OCI-LY1 (cell line): ENCODE data around the gene UROC1.

Experiments
- H2AFZ ChIP-seq: fragments of 200-600 bp; sonication (generic), shearing (Covaris generic); 2 replicates; pipeline ENCODE4 v1.6.0; 2014; ENCODE audit warnings: antibody characterized with exemption, mild to moderate bottlenecking, low read length
- H3F3A ChIP-seq: fragments of 200-600 bp; sonication (generic), shearing (Covaris generic); 2 replicates; pipeline ENCODE4 v1.6.0; 2014; ENCODE audit warnings: mild to moderate bottlenecking, antibody characterized with exemption, low read length, moderate library complexity; ENCODE audit not compliant: insufficient read depth
- H3K27ac ChIP-seq: fragments of 200-600 bp; sonication (generic); 2 replicates; pipeline ENCODE4 v1.5.1; 2014; ENCODE audit warnings: low read length, mixed run types, mild to moderate bottlenecking, low read depth; ENCODE audit not compliant: poor library complexity, severe bottlenecking
- H3K27me3 ChIP-seq: fragments of 200-600 bp; sonication (generic); 2 replicates; pipeline ENCODE4 v1.6.0; 2014; ENCODE audit warnings: antibody characterized with exemption, mild to moderate bottlenecking, low read length, moderate library complexity; ENCODE audit not compliant: insufficient read depth
- H3K36me3 ChIP-seq: fragments of 200-600 bp; sonication (generic); 2 replicates; pipeline ENCODE4 v1.6.1; 2014; ENCODE audit warnings: mild to moderate bottlenecking, antibody characterized with exemption, low read length, moderate library complexity, mixed read lengths; ENCODE audit not compliant: insufficient read depth
- H3K4me1 ChIP-seq: fragments of 200-600 bp; sonication (generic); 2 replicates; pipeline ENCODE4 v1.5.1; 2014; ENCODE audit warnings: mild to moderate bottlenecking, low read length, moderate library complexity; ENCODE audit not compliant: insufficient read depth, severe bottlenecking
- H3K4me2 ChIP-seq: fragments of 200-600 bp; sonication (generic), shearing (Covaris generic); 2 replicates; pipeline ENCODE4 v1.6.1; 2014; ENCODE audit warnings: low read length
- H3K4me3 ChIP-seq: fragments of 200-600 bp; sonication (generic); 2 replicates; pipeline ENCODE4 v1.5.1; 2014; ENCODE audit warnings: low read length, low read depth, mild to moderate bottlenecking, mixed read lengths; ENCODE audit not compliant: poor library complexity, severe bottlenecking
- H3K79me2 ChIP-seq: fragments of 200-600 bp; shearing (Covaris generic); 2 replicates; pipeline ENCODE4 v1.6.1; 2016; ENCODE audit warnings: mixed run types, low read length, mixed read lengths; ENCODE audit not compliant: insufficient read depth
- H3K9ac ChIP-seq: fragments of 200-600 bp; sonication (generic), shearing (Covaris generic); 2 replicates; pipeline ENCODE4 v1.6.1; 2014; ENCODE audit warnings: mild to moderate bottlenecking, low read length, mixed read lengths
- H3K9me2 ChIP-seq: fragments of 200-600 bp; sonication (generic), shearing (Covaris generic); 2 replicates; pipeline ENCODE4 v1.6.1; 2014; ENCODE audit warnings: low read depth, mild to moderate bottlenecking, low read length, mixed read lengths
- H3K9me3 ChIP-seq: fragments of 200-600 bp; shearing (Covaris generic); 2 replicates; pipeline ENCODE4 v1.6.1; 2014; ENCODE audit warnings: low read length, mixed read lengths
- H4K20me1 ChIP-seq: fragments of 200-600 bp; sonication (generic), shearing (Covaris generic); 2 replicates; pipeline ENCODE4 v1.6.0; 2016; ENCODE audit warnings: mild to moderate bottlenecking, low read length; ENCODE audit not compliant: insufficient read depth
- EZH2 ChIP-seq: fragments of 200-600 bp; sonication (generic), shearing (Covaris generic); IDR thresholded peaks from 2 replicates; pipeline ENCODE4 v1.8.0; 2017; ENCODE audit warnings: borderline replicate concordance, mixed run types, mild to moderate bottlenecking, antibody characterized with exemption, low read length, moderate library complexity, mixed read lengths
- TF ChIP-seq, protein P1 (sequence below): fragments of 200-600 bp; sonication (generic), shearing (Covaris generic); IDR thresholded peaks from 2 replicates; pipeline ENCODE4 v1.5.1; 2017; ENCODE audit warnings: mild to moderate bottlenecking, antibody characterized with exemption, low read length, moderate library complexity, mixed read lengths

The UROC1 gene

GRCh38 chr3:126510308-126510910 is 7.2 kb downstream of the UROC1 start:
- TF ChIP-seq EZH2 = no peak
- TF ChIP-seq, protein P1, sequence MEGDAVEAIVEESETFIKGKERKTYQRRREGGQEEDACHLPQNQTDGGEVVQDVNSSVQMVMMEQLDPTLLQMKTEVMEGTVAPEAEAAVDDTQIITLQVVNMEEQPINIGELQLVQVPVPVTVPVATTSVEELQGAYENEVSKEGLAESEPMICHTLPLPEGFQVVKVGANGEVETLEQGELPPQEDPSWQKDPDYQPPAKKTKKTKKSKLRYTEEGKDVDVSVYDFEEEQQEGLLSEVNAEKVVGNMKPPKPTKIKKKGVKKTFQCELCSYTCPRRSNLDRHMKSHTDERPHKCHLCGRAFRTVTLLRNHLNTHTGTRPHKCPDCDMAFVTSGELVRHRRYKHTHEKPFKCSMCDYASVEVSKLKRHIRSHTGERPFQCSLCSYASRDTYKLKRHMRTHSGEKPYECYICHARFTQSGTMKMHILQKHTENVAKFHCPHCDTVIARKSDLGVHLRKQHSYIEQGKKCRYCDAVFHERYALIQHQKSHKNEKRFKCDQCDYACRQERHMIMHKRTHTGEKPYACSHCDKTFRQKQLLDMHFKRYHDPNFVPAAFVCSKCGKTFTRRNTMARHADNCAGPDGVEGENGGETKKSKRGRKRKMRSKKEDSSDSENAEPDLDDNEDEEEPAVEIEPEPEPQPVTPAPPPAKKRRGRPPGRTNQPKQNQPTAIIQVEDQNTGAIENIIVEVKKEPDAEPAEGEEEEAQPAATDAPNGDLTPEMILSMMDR = no peak
- Histone ChIP-seq H4K20me1 (no peaks in the 10 kb centered on the region), H3K27me3 (peaks cover 12% of the 10 kb centered on the region; the same call in 1 of the 2 replicates), H3K9me3 (no peaks in the 10 kb centered on the region), H3K9ac (no peak overlapping the region), H3K36me3 (no peaks in the 10 kb centered on the region), H3K4me3 (no peak overlapping the region), H3K9me2 (no peaks in the 10 kb centered on the region), H3K27ac (no peak overlapping the region), H3K4me2 (no peak overlapping the region), H2AFZ (no peak overlapping the region), H3F3A (no peaks in the 10 kb centered on the region), H3K4me1 (no peaks in the 10 kb centered on the region), H3K79me2 (no peaks in the 10 kb centered on the region)

DNA sequence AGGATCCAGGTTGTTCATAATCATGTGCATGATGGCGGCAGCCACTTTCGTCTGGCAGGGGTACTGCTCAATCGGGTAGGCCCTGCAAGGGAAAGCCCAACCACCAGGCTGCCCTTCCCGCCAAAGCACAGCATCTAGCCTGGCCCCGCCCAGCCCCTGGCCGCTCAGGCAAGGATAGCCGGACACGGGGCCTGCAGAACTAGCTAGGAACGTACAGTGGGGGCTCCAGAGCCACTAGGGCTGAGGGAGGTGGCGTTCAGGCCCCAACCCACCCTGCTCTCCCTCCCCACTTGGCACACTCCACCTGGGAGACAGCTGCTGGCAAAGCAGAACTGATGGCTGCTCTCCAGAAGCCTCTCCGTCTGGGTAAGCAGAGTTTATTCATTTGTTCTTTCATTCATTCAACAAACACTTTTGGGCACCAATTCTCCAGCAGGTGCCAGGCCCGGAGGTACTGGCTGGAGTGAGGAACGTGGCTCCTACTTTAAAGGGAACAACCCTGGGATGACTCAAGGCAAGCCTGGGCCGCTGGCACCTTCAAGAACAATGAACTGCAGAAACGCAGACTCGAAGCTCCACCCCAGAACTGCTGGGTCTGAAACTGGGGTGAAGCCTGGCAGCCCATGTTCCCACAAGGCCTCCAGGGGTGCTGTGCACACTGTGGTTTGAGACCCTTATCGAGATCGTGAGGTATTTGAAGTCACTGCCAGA is 7.8 kb downstream of the UROC1 start:
- Histone ChIP-seq H3K27me3 (peaks cover 12% of the 10 kb centered on the region; the same call in 1 of the 2 replicates), H3K27ac (no peak overlapping the region), H3K4me3 (no peak overlapping the region), H3F3A (no peaks in the 10 kb centered on the region), H3K4me1 (no peaks in the 10 kb centered on the region), H4K20me1 (no peaks in the 10 kb centered on the region), H2AFZ (no peak overlapping the region), H3K36me3 (no peaks in the 10 kb centered on the region), H3K9me2 (no peaks in the 10 kb centered on the region), H3K79me2 (no peaks in the 10 kb centered on the region), H3K9ac (no peak overlapping the region), H3K4me2 (no peak overlapping the region), H3K9me3 (no peaks in the 10 kb centered on the region)
- TF ChIP-seq, protein P1 = no peak
- TF ChIP-seq EZH2 = no peak

- Histone ChIP-seq H2AFZ (no peak overlapping the region), H3K9me3 (no peaks in the 10 kb centered on the region), H3K36me3 (no peaks in the 10 kb centered on the region), H3F3A (no peaks in the 10 kb centered on the region), H3K27ac (no peak overlapping the region), H3K4me3 (no peak overlapping the region), H3K4me1 (no peaks in the 10 kb centered on the region), H3K9me2 (no peaks in the 10 kb centered on the region), H3K79me2 (no peaks in the 10 kb centered on the region), H3K4me2 (no peak overlapping the region), H3K27me3 (peaks cover 12% of the 10 kb centered on the region; the same call in 1 of the 2 replicates), H3K9ac (no peak overlapping the region), H4K20me1 (no peaks in the 10 kb centered on the region)
- TF ChIP-seq, protein P1 = no peak
- no peak for TF ChIP-seq EZH2
Measured at GRCh38 chr3:126508564-126508964, 9.0 kb downstream of the UROC1 start.
